GM18508 (cell line): ENCODE results near the gene DRAP1.

Source experiments
- ATAC-seq: cut with Tn5 transposase; IDR thresholded peaks from one replicate; pipeline ENCODE4 v1.9.1; 2021; ENCODE audit warnings: moderate number of reproducible peaks; ENCODE audit not compliant: insufficient read depth, unreplicated experiment

The DRAP1 gene

GRCh38 chr11:65919141-65919572 is at the start of gene DRAP1:
Gene DRAP1, plus strand, starts transcription at chr11:65919426. Its CDS starts 76 bp downstream, at chr11:65919502.
- ATAC-seq, result peak; percentile 52

GRCh38 chr11:65869643-65870306 is 49.5 kb upstream of the DRAP1 start:
- ATAC-seq, result no peak

DNA sequence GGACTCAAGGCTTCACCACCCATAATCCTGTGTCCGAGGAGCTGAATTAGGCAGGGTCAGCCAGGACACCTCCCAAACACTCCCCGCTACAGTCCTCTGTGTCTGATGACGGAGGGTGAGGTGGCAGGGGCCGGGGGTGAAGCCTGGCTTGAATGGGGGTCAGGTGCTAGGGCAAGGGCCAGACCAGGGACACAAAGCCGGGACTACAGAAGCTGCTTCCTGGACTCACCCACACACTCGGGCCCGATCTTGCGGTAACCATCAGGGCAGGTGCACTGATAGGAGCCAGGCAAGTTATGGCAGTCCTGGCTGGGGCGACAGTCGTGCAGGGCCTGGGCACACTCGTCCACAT is 48.9 kb upstream of the DRAP1 start:
- ATAC-seq, result no peak

- ATAC-seq, result no peak
These were observed 48.2 kb upstream of the DRAP1 start for GRCh38 chr11:65870706-65871681.

DNA sequence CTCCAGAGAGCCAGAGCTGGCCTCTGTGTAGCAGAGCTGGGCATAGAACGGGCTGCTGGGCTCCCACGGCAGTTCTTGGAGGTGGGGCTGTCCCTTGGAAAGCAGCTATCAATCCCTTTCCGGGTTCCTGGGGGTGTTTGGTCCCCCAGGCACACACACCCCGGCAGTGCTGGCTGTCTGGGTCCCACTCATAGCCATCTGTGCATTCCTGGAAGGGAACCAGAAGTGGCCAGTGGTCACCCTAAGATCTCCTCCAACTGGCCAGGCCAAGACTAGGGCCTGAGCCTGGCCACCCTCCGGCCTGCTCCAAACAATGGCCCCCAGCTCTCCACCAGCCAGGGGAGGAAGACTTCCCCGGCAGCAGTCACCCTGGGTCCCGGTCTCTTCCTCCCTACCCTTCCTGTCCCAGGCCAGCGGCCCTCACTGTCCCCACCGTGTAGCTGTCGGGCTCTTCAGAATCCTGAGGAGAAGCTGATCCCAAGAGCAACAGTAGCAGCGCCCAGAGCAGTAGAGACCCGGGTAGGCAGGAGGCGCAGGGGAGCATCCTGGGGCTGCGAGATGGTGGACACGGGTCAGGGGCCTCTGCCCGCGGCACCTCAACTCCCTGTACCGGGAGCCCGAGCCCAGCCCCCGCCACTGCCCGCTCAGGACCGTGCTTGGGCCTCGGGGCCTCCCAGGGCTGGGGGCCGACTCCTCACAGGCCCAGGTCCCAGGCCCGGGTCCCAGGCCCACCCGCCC is 47.2 kb upstream of the DRAP1 start:
- ATAC-seq, result no peak

- no peak for ATAC-seq
These were observed 46.5 kb upstream of the DRAP1 start, which contains the start of gene EFEMP2 for GRCh38 chr11:65872586-65873317. Gene EFEMP2, minus strand, starts transcription at chr11:65872800. Its CDS starts 446 bp downstream, at chr11:65872354.

DNA sequence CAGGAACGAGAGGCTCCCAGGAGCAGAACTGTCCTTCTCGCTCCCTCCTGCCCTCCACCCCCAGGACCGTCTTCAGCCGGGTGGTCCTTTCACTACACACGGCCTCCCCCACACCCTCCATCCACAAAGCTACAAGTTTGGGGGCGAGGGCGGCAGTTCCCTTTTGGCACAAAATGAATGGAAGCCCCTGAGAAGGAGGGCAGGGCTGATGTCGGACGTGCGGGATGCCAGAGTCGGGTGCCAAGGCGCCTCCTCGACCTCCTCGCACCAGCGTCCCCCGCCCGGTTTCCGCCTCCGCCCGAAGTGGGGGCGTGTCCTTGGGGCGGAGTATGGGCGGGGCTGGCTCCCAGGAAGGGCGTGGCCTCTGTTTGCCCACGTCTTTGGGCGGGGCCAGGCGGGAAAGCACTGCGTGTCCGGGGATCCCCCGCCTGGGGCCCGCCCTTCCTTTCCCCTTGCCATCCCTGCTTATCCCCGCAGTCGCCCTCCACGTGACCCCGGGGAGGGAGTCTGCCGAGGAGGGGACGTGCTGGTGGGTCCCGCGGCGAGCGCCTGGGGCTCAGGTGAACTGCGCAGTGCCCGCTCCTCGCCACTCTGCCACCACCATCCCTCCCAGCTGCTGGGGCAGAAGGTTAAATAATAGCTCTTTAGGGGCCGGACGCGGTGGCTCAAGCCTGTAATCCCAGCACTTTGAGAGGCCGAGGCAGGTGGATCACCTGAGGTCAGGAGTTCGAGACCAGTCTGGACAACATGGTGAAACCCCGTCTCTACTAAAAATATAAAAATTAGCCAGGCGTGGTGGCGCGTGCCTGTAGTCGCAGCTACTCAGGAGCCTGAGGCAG is 45.7 kb upstream of the DRAP1 start:
- no peak for ATAC-seq

- ATAC-seq, result no peak
These were observed 39.6 kb upstream of the DRAP1 start, which contains the start of gene CTSW for GRCh38 chr11:65879617-65880016. Gene CTSW, plus strand, starts transcription at chr11:65879837. Its CDS starts 18 bp downstream, at chr11:65879855.

DNA sequence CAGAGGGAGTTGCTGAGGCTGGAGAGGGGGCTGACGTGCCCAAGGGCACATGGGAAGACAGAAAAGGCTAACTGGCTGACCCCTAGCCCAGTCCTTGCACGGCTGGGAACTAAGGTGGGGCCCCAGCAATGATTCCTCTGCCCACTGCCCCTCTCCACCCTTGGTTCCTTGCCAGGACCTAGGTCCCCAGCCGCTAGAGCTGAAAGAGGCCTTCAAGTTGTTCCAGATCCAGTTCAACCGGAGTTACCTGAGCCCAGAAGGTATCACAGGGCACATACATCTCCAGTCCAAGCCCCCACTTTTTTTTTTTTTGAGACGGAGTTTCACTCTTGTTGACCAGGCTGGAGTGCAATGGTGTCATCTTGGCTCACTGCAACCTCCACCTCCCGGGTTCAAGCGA is 39.2 kb upstream of the DRAP1 start:
- no peak for ATAC-seq

- ATAC-seq, result no peak
These were observed 38.3 kb upstream of the DRAP1 start for GRCh38 chr11:65880844-65881421.

DNA sequence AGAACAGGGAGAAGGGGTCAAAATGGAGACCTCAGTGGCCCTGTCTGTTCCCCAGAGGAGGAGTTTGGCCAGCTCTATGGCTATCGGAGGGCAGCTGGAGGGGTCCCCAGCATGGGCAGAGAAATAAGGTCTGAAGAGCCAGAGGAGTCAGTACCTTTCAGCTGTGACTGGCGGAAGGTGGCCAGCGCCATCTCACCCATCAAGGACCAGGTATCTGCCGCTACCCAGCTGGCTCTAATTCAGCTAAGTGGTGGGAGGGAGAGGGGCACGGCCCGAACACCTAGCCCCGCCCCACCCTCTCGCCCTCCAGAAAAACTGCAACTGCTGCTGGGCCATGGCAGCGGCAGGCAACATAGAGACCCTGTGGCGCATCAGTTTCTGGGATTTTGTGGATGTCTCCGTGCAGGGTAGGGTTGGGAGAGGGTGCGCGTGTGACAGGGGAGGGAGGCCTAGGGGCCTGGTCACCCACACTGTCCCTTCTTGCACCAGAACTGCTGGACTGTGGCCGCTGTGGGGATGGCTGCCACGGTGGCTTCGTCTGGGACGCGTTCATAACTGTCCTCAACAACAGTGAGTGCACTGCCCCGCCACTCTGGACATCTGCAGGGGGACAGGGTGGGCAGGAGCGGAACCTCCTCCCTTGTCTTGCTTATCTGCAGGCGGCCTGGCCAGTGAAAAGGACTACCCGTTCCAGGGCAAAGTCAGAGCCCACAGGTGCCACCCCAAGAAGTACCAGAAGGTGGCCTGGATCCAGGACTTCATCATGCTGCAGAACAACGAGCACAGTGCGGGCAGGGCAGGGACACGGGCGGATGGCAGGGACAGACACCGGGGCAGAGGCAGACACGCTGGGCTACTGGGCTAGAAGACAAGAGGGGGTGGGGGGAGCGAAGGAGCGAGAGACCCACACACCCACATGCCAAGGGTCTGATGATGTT is 36.8 kb upstream of the DRAP1 start:
- no peak for ATAC-seq

DNA sequence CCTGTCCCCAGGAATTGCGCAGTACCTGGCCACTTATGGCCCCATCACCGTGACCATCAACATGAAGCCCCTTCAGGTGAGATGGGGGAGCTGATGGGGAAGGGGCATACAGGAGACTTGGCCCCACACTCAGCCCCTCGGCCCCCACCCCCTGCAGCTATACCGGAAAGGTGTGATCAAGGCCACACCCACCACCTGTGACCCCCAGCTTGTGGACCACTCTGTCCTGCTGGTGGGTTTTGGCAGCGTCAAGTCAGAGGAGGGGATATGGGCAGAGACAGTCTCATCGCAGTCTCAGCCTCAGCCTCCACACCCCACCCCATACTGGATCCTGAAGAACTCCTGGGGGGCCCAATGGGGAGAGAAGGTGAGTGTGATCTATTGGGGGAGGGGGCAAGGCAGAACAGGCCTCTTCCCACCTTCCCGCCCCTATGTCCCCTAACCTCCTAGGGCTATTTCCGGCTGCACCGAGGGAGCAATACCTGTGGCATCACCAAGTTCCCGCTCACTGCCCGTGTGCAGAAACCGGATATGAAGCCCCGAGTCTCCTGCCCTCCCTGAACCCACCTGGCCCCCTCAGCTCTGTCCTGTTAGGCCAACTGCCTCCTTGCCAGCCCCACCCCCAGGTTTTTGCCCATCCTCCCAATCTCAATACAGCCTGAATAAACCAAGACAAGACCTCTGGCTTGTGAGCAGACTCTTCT is 36.0 kb upstream of the DRAP1 start:
- no peak for ATAC-seq

DNA sequence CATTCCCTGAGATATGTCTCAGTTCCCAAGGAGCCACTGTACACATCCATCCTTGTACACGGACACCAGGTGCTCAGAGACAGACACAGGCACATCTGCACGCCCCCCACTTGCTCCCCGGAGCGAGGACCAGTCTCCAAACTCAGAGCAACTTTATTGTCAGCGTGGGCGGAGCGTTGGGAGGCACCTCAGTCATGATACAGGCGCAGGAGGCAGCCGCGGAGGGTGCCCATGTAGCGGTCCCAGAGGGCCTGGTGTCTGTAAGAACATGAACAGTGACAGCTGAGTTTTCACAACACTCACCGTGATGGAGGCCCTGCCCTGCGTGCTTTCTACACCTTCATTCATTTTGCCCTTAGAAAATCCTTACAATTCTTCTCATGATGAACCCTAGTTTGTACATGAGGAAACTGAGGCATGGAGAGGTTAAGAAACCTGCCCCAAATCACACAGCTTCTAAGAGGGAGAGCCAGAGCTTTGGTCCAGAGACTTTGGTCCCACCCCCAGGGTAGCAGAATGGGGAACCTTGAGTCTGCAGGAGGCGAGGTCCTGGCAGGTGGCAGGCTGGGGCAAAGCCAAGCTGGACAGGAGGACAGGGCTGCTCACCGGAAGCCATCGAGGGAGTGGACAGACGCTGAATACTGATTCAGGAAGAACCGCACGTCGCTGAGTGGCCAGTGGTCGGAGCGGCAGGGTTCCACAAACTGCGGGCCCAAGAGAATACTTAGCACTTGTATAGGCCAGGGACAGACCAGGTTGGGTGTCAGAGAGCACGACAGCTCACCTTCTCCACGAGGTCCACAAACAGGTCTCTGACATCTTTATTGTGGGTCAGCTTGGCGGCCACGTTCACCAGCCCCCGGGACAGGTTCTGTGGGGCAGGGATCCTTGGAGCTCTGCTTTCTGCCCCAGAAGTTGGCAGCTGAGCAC is 35.2 kb upstream of the DRAP1 start:
- ATAC-seq, result no peak

- no peak for ATAC-seq
These were observed 34.5 kb upstream of the DRAP1 start for GRCh38 chr11:65884716-65885092.

DNA sequence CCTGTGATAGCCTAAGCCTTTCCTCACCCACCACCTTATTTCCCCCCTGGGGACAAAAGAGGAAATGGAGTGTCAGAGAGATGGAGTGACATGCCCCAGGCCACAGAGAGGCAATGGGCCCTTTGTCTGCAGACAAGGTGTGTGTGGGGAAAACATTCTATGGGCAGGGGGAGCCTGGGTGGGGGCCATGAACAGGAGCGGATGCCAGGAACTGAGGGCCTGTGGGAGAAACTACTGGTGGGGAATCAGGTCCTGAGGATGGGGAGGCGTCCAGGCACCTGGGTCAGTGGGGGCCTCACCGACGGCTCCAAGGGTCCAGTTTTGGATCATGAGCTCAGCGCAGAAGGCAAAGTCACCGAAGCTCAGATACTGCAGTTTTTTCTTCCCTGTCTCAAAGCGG is 34.0 kb upstream of the DRAP1 start:
- no peak for ATAC-seq
